DMS153 (cell line): Measurements from ENCODE around the gene PTPN4.

Experiments
- DNase-seq: peaks from one replicate; lab custom pipeline; 2025; lab: John Stamatoyannopoulos, UW

PTPN4 gene

GRCh38 chr2:119856469-119856901 lies 96.8 kb downstream of the PTPN4 start:
- DNase-seq: no peak

- DNase-seq: no peak
Measured at GRCh38 chr2:119857742-119858141, 98.0 kb downstream of the PTPN4 start.

- DNase-seq: no peak
Measured at GRCh38 chr2:119859528-119859927, 99.8 kb downstream of the PTPN4 start.

- no peak for DNase-seq
Measured at GRCh38 chr2:119860924-119861323, 101.2 kb downstream of the PTPN4 start.

GRCh38 chr2:119862127-119862889 lies 102.6 kb downstream of the PTPN4 start:
- no peak for DNase-seq

- no peak for DNase-seq
Measured at GRCh38 chr2:119864318-119864717, 104.6 kb downstream of the PTPN4 start.

GRCh38 chr2:119871725-119872124 lies 112.0 kb downstream of the PTPN4 start:
- no peak for DNase-seq

- DNase-seq: no peak
Measured at GRCh38 chr2:119873350-119874315, 113.9 kb downstream of the PTPN4 start.

GRCh38 chr2:119879502-119879901 lies 119.8 kb downstream of the PTPN4 start:
- no peak for DNase-seq

- DNase-seq: no peak
Measured at GRCh38 chr2:119888680-119889079, 129.0 kb downstream of the PTPN4 start.

- DNase-seq: no peak
Measured at GRCh38 chr2:119897736-119898395, 138.1 kb downstream of the PTPN4 start.

- DNase-seq: no peak
Measured at GRCh38 chr2:119901013-119901412, 141.3 kb downstream of the PTPN4 start.

GRCh38 chr2:119910566-119910965 lies 150.8 kb downstream of the PTPN4 start:
- no peak for DNase-seq

GRCh38 chr2:119914266-119914665 lies 154.5 kb downstream of the PTPN4 start:
- no peak for DNase-seq

GRCh38 chr2:119921825-119922224 lies 162.1 kb downstream of the PTPN4 start:
- DNase-seq: no peak

GRCh38 chr2:119922699-119923098 lies 163.0 kb downstream of the PTPN4 start:
- no peak for DNase-seq

- no peak for DNase-seq
Measured at GRCh38 chr2:119929537-119929936, 169.8 kb downstream of the PTPN4 start.

GRCh38 chr2:119932809-119933208 lies 173.1 kb downstream of the PTPN4 start:
- DNase-seq: no peak

GRCh38 chr2:119934319-119934718 lies 174.6 kb downstream of the PTPN4 start:
- no peak for DNase-seq

GRCh38 chr2:119937680-119938079 lies 178.0 kb downstream of the PTPN4 start:
- DNase-seq: no peak

GRCh38 chr2:119939915-119940314 lies 180.2 kb downstream of the PTPN4 start:
- DNase-seq: no peak

- no peak for DNase-seq
Measured at GRCh38 chr2:119940856-119941255, 181.1 kb downstream of the PTPN4 start.
